Measurements from ENCODE around the gene PLEKHM3.

PLEKHM3 gene

GRCh38 chr2:207778298-207778882 lies 246.9 kb downstream of the PLEKHM3 start:
- no peak for DNase-seq

GRCh38 chr2:207777124-207777523 lies 248.2 kb downstream of the PLEKHM3 start:
- DNase-seq: no peak

GRCh38 chr2:207775473-207775872 lies 249.9 kb downstream of the PLEKHM3 start:
- DNase-seq: no peak

GRCh38 chr2:207772844-207773205 lies 252.5 kb downstream of the PLEKHM3 start:
- DNase-seq: no peak

GRCh38 chr2:207772081-207772843 lies 253.1 kb downstream of the PLEKHM3 start:
- DNase-seq: no peak

GRCh38 chr2:207771421-207771820 lies 253.9 kb downstream of the PLEKHM3 start:
- DNase-seq: no peak
